Progenitor cell of endocrine pancreas (in vitro differentiated cells): ENCODE data around the gene VAPA. TPM values are rescaled to one million over a fixed set of nuclear protein-coding genes. Genes with fewer than 3 reads are reported as not detected.

Source experiments
- DNase-seq: peaks from one replicate; pipeline ENCODE4 v3.0.0; 2021; ENCODE audit warnings: low spot score; ENCODE audit not compliant: unreplicated experiment
- H3K27ac Mint-ChIP-seq: 2 replicates; pipeline ENCODE4 v1.8.0; 2021; ENCODE audit warnings: mild to moderate bottlenecking, moderate library complexity, mixed read lengths
- H3K27me3 Mint-ChIP-seq: 2 replicates; pipeline ENCODE4 v1.8.0; 2021; ENCODE audit warnings: mixed read lengths
- H3K36me3 Mint-ChIP-seq: 2 replicates; pipeline ENCODE4 v1.8.0; 2022; ENCODE audit warnings: mixed read lengths; ENCODE audit not compliant: insufficient read depth
- H3K4me1 Mint-ChIP-seq: 2 replicates; pipeline ENCODE4 v1.8.0; 2021; ENCODE audit warnings: low read depth, mixed read lengths
- H3K4me3 Mint-ChIP-seq: 2 replicates; pipeline ENCODE4 v1.8.0; 2021; ENCODE audit warnings: low read depth, mild to moderate bottlenecking, moderate library complexity, mixed read lengths
- H3K9me3 Mint-ChIP-seq: 2 replicates; pipeline ENCODE4 v1.8.0; 2021; ENCODE audit warnings: low read depth, mixed read lengths
- total RNA-seq: library from RNA; stranded (reverse); gene quantifications from 2 replicates; pipeline ENCODE4 v1.2.1, GENCODE V29; 2021
- TF ChIP-seq, protein P1 (sequence below): fragments of 200-600 bp; sonication (generic); IDR thresholded peaks from one replicate; pipeline ENCODE4 v1.5.0; 2021; ENCODE audit warnings: antibody characterized with exemption, mild to moderate bottlenecking; ENCODE audit not compliant: unreplicated experiment

VAPA gene
- total RNA-seq, 1 donor from 2014 or later: 115 TPM

DNA sequence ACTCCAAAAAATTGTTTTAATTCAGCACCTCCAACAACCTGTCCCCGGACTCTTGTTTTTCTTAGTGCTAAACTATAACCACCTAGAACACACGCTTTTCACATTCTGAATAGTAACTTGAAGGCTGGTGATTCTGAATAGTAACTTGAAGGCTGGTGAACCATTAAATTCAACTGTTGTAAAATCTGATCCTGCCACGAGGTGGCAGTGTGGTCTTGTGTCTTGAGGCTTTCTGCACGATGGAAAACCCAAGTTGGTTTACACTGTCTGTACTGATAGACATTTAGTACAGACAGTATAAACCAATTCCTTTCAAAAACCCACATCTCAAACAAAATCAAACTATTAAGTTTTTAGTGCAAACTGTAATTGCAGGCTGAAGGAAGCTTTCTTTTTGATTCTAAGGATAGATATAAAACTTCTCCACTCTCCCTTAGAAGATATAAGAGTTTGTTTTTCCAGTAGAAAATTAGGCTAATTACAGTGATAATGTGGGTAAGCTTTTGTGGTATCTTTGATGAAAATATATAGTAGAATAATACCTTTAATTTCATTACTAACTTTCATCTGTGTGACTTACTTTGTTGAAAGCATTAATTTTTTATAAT is 57.6 kb downstream of the VAPA start:
- H3K27me3 Mint-ChIP-seq: peaks cover 15% of the 10 kb centered on the region
- peaks cover 8% of the 10 kb centered on the region for H3K9me3 Mint-ChIP-seq
- DNase-seq: peak; percentile 56
- H3K27ac Mint-ChIP-seq: no peak overlapping the region
- no peaks in the 10 kb centered on the region for H3K4me1 Mint-ChIP-seq
- no peak overlapping the region for H3K4me3 Mint-ChIP-seq
- TF ChIP-seq, protein P1, sequence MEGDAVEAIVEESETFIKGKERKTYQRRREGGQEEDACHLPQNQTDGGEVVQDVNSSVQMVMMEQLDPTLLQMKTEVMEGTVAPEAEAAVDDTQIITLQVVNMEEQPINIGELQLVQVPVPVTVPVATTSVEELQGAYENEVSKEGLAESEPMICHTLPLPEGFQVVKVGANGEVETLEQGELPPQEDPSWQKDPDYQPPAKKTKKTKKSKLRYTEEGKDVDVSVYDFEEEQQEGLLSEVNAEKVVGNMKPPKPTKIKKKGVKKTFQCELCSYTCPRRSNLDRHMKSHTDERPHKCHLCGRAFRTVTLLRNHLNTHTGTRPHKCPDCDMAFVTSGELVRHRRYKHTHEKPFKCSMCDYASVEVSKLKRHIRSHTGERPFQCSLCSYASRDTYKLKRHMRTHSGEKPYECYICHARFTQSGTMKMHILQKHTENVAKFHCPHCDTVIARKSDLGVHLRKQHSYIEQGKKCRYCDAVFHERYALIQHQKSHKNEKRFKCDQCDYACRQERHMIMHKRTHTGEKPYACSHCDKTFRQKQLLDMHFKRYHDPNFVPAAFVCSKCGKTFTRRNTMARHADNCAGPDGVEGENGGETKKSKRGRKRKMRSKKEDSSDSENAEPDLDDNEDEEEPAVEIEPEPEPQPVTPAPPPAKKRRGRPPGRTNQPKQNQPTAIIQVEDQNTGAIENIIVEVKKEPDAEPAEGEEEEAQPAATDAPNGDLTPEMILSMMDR: peak; percentile 84
- H3K36me3 Mint-ChIP-seq: peaks cover 5% of the 10 kb centered on the region

DNA sequence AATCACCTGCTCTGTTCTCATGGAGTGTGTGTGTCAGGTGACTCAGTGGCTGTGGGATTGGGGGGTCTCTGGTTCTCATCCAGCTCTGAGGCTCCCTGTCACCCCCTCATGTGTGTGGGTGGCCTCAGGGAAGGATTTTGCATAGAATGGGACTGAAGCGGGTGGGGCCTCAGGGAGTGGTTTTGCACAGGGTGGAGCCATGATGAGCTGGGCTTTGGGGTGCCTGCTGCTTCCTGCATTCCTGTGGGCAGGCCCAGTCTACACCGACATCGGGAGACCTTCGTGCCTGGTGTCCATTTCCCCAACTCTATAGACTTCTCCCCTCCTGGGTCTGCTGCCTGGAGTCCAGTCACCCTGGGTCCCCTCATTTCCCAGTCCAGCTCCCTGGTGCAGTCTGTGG is 59.7 kb downstream of the VAPA start:
- Mint-ChIP-seq H3K27ac (no peak overlapping the region), H3K4me1 (no peaks in the 10 kb centered on the region), H3K4me3 (no peak overlapping the region), H3K36me3 (peaks cover 7% of the 10 kb centered on the region), H3K27me3 (peaks cover 10% of the 10 kb centered on the region), H3K9me3 (peaks cover 11% of the 10 kb centered on the region)
- TF ChIP-seq, protein P1: no peak
- DNase-seq: no peak

DNA sequence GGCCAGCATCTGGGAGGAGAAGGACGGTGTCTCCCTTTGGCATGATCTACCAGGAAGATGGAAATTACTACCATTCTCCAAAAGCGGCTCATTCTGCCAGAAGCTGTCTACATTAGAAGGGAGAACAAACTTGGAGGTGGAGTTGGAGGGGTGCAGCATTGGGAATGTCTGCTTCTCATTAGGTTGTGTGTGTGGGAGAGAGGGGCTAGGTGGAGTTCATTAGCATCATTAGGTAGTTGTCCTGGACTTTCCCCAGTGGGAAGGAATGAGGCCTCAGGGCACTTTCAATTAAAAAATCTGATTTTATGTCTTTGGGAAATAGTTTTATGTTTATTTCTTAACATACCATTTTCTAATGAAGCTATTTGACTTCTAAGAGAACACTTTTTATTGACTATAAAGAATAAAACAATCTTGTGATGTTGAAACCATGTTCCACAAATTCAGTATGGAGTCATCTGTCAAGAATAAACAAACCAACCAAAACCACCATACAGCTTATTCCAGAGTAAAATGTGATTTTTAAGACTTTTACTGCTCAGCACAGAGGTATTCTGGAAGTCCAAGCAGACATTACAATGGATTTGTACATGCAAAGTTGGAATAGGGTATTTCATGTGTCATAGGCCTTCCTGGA is 60.6 kb downstream of the VAPA start:
- H3K27me3 Mint-ChIP-seq: peaks cover 5% of the 10 kb centered on the region
- TF ChIP-seq, protein P1: no peak
- DNase-seq: no peak
- no peak overlapping the region for H3K4me3 Mint-ChIP-seq
- H3K9me3 Mint-ChIP-seq: peaks cover 18% of the 10 kb centered on the region
- H3K27ac Mint-ChIP-seq: no peak overlapping the region
- H3K36me3 Mint-ChIP-seq: peaks cover 7% of the 10 kb centered on the region
- H3K4me1 Mint-ChIP-seq: no peaks in the 10 kb centered on the region

DNA sequence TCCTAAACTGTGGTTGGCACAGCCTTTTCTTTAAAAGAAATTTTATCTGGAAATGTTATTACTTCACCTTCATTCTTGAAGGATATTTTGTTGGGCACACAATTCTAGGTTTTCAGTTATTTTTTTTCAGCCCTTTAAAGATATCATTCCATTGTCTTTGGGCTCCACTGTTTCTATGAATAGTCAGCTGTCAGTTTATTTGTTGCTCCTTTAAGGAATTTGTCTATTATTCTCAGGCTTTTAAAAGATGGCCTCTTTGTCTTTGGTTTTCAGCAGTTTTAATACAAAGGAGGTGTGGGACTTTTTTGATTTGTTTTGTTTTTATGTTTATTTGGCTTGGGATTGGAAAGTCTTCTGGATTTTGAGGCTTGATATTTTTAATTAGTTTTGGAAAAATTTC is 61.8 kb downstream of the VAPA start:
- no peak for DNase-seq
- Mint-ChIP-seq H3K27ac (no peak overlapping the region), H3K27me3 (no peaks in the 10 kb centered on the region), H3K36me3 (peaks cover 8% of the 10 kb centered on the region), H3K9me3 (peaks cover 27% of the 10 kb centered on the region), H3K4me1 (no peaks in the 10 kb centered on the region), H3K4me3 (no peak overlapping the region)
- TF ChIP-seq, protein P1: no peak

DNA sequence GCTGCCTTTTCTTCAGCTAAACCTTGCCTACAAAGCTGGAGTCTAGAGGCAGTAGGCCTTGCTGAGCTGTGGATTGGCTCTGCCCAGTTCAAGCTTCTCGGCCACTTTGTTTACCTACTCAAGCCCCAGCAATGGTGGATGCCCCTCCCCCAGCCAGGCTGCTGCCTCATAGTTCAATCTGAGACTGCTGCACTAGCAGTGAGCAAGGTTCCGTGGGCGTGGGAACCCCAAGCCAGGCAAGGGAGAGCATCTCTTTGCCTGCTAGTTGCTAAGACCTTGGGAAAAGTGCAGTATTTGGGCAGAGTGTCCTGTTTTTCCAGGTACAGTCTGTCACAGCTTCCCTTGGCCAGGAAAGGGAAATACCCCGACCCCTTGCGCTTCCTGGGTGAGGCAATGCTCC is 68.9 kb downstream of the VAPA start:
- TF ChIP-seq, protein P1: no peak
- Mint-ChIP-seq H3K36me3 (peaks cover 1% of the 10 kb centered on the region), H3K4me3 (no peak overlapping the region), H3K9me3 (peaks cover 26% of the 10 kb centered on the region), H3K27me3 (no peaks in the 10 kb centered on the region), H3K4me1 (peaks cover 6% of the 10 kb centered on the region), H3K27ac (no peak overlapping the region)
- no peak for DNase-seq
